GM13976 (cell line): ENCODE data around the gene ZC4H2.
"Not testable (repeated sequence)": the region's sequence is repeated elsewhere in the genome, so short reads cannot be mapped to it uniquely, and the experiment has no call there.

ENCODE experiments used
- DNase-seq: peaks from one replicate; pipeline ENCODE4 v3.0.0; 2012; ENCODE audit warnings: low spot score
- in situ Hi-C: fragments of 300-500 bp; cut with MboI; formaldehyde crosslinking; loops from one replicate; pipeline ENCODE4 v1.12.0; 2022; ENCODE audit warnings: low sequenced_read_pairs, mixed read lengths, inconsistent platforms; ENCODE audit not compliant: unreplicated experiment
- TF ChIP-seq, protein P1 (sequence below): IDR thresholded peaks from 2 replicates; pipeline ENCODE4 v1.5.1; 2012; ENCODE audit warnings: borderline replicate concordance, mild to moderate bottlenecking; ENCODE audit not compliant: insufficient read depth; ENCODE audit errors: extremely low read depth, missing control alignments, control extremely low read depth

ZC4H2 gene

DNA sequence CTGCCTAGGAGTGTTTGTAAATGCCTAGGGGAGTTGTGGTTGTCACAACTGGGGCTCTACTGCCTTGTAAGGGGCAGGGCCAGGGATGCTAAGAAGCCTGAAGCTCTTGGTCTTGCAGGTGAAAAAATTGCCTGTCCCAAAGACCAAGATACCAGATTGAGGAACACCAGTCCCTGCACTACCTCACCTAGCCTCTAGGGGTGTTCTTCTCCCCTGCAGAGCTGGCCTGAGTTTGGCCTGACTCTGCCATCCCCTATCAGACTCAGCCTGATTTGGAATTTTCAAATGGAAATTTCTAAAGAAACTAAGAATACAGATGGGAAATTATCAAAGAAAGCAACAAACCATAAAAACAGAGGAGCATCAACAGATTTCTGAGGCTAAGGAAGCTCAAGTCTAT is 90.4 kb downstream of the ZC4H2 start:
- DNase-seq = no peak

DNA sequence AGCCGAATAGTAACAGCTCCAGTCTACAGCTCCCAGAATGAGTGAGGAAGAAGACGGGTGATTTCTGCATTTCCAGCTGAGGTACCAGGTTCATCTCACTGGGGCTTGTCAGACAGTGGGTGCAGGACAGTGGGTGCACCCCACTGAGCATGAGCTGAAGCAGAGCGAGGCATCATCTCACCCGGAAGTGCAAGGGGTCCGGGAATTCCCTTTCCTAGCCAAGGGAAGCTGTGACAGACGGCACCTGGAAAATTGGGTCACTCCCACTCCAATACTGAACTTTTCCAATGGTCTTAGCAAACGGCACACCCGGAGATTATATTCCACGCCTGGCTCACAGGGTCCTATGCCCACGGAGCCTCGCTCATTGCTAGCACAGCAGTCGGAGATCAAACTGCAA is 97.5 kb downstream of the ZC4H2 start:
- DNase-seq, in situ Hi-C loops: not testable (repeated sequence)

More for the DNA sequence above, 90.4 kb downstream of the ZC4H2 start:
- in situ Hi-C loops = no loop called here
- TF ChIP-seq, protein P1, sequence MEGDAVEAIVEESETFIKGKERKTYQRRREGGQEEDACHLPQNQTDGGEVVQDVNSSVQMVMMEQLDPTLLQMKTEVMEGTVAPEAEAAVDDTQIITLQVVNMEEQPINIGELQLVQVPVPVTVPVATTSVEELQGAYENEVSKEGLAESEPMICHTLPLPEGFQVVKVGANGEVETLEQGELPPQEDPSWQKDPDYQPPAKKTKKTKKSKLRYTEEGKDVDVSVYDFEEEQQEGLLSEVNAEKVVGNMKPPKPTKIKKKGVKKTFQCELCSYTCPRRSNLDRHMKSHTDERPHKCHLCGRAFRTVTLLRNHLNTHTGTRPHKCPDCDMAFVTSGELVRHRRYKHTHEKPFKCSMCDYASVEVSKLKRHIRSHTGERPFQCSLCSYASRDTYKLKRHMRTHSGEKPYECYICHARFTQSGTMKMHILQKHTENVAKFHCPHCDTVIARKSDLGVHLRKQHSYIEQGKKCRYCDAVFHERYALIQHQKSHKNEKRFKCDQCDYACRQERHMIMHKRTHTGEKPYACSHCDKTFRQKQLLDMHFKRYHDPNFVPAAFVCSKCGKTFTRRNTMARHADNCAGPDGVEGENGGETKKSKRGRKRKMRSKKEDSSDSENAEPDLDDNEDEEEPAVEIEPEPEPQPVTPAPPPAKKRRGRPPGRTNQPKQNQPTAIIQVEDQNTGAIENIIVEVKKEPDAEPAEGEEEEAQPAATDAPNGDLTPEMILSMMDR = peak; percentile 24

DNA sequence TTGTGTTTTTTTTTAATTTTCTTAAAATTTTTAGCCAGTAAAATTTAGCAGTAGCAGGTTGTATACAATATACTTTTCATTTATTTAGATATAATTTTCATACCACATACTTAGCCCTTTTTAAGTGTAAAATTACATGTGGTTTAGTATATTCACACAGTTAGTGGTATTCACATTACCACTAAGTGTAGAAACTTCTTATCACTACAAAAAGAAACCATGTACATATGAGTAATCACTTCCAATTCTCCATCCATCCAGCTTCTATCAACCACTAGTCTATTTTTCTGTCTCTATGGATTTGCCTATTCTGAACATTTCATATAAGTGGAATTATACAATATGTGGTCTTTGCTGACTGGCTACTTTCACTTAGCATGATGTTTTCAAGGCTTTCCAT is 109.0 kb downstream of the ZC4H2 start:
- no peak for DNase-seq
- in situ Hi-C loops = no loop called here
- TF ChIP-seq, protein P1 = no peak
